GM21390 (cell line): ENCODE measurements around the gene EPB41L5.
"Not testable (repeated sequence)": the region's sequence is repeated elsewhere in the genome, so short reads cannot be mapped to it uniquely, and the experiment has no call there.

Experiments
- ATAC-seq: cut with Tn5 transposase; IDR thresholded peaks from one replicate; pipeline ENCODE4 v1.9.1; 2021; ENCODE audit not compliant: unreplicated experiment

Gene EPB41L5

GRCh38 chr2:120192280-120192679 lies 179.4 kb downstream of the EPB41L5 start:
- no peak for ATAC-seq

GRCh38 chr2:120195553-120195952 lies 182.7 kb downstream of the EPB41L5 start:
- ATAC-seq = no peak

- ATAC-seq = not testable (repeated sequence)
Observed at GRCh38 chr2:120199817-120200459, 187.1 kb downstream of the EPB41L5 start.

GRCh38 chr2:120203251-120204021 lies 190.6 kb downstream of the EPB41L5 start:
- no peak for ATAC-seq

GRCh38 chr2:120204022-120204405 lies 191.1 kb downstream of the EPB41L5 start:
- no peak for ATAC-seq

GRCh38 chr2:120204417-120204816 lies 191.5 kb downstream of the EPB41L5 start:
- no peak for ATAC-seq

GRCh38 chr2:120204945-120205670 lies 192.2 kb downstream of the EPB41L5 start:
- ATAC-seq = no peak

GRCh38 chr2:120206022-120206581 lies 193.2 kb downstream of the EPB41L5 start:
- ATAC-seq = no peak

- no peak for ATAC-seq
Observed at GRCh38 chr2:120208381-120209353, 195.8 kb downstream of the EPB41L5 start.

- ATAC-seq = no peak
Observed at GRCh38 chr2:120209427-120210269, 196.8 kb downstream of the EPB41L5 start.

- ATAC-seq = no peak
Observed at GRCh38 chr2:120210270-120210693, 197.4 kb downstream of the EPB41L5 start.

GRCh38 chr2:120218181-120218580 lies 205.3 kb downstream of the EPB41L5 start:
- no peak for ATAC-seq

- ATAC-seq = no peak
Observed at GRCh38 chr2:120219291-120219690, 206.4 kb downstream of the EPB41L5 start.

- ATAC-seq = no peak
Observed at GRCh38 chr2:120219766-120220165, 206.9 kb downstream of the EPB41L5 start.

- ATAC-seq = no peak
Observed at GRCh38 chr2:120220756-120221155, 207.9 kb downstream of the EPB41L5 start.

- ATAC-seq = no peak
Observed at GRCh38 chr2:120221616-120222015, 208.7 kb downstream of the EPB41L5 start.

- ATAC-seq = no peak
Observed at GRCh38 chr2:120222186-120223033, 209.5 kb downstream of the EPB41L5 start.
